H9 (cell line): ENCODE results near the gene TMEM81. TPM values are rescaled to one million over a fixed set of nuclear protein-coding genes. Genes with fewer than 3 reads are reported as not detected.

Source experiments
- DNase-seq: peaks from one replicate; pipeline ENCODE4 v3.0.0-alpha.2; 2017
- H2AFZ ChIP-seq: one replicate; pipeline ENCODE4 v1.6.1; 2013; ENCODE audit warnings: mild to moderate bottlenecking, low read length, control low read depth, moderate library complexity
- H2AK5ac ChIP-seq: 2 replicates; pipeline ENCODE4 v1.6.1; 2013; ENCODE audit warnings: low read length, control low read depth, mixed read lengths; ENCODE audit not compliant: insufficient read length
- H2BK120ac ChIP-seq: one replicate; pipeline ENCODE4 v1.6.1; 2013; ENCODE audit warnings: low read depth, mild to moderate bottlenecking, low read length, control low read depth, inconsistent platforms; ENCODE audit not compliant: poor library complexity, severe bottlenecking
- H2BK12ac ChIP-seq: 2 replicates; pipeline ENCODE4 v1.6.1; 2013; ENCODE audit warnings: low read length, control low read depth, mixed read lengths, low read depth; ENCODE audit not compliant: insufficient read length
- H2BK15ac ChIP-seq: 2 replicates; pipeline ENCODE4 v1.6.1; 2013; ENCODE audit warnings: low read depth, low read length, control low read depth
- H2BK20ac ChIP-seq: one replicate; pipeline ENCODE4 v1.6.1; 2013; ENCODE audit warnings: low read depth, mild to moderate bottlenecking, low read length, control low read depth, inconsistent platforms; ENCODE audit not compliant: poor library complexity, severe bottlenecking
- H2BK5ac ChIP-seq: 2 replicates; pipeline ENCODE4 v1.6.1; 2013; ENCODE audit warnings: low read length, control low read depth, mixed read lengths; ENCODE audit not compliant: insufficient read length
- H3K14ac ChIP-seq: 2 replicates; pipeline ENCODE4 v1.6.1; 2013; ENCODE audit warnings: low read length, control low read depth; ENCODE audit not compliant: insufficient read depth
- H3K18ac ChIP-seq: 2 replicates; pipeline ENCODE4 v1.6.1; 2013; ENCODE audit warnings: low read depth, mild to moderate bottlenecking, mixed read lengths, low read length, control low read depth; ENCODE audit not compliant: insufficient read length
- H3K23ac ChIP-seq: 2 replicates; pipeline ENCODE4 v1.6.1; 2013; ENCODE audit warnings: low read length, control low read depth, mixed read lengths, low read depth; ENCODE audit not compliant: insufficient read length
- H3K23me2 ChIP-seq: 2 replicates; pipeline ENCODE4 v1.6.1; 2013; ENCODE audit warnings: low read depth, mild to moderate bottlenecking, mixed read lengths, low read length, control low read depth; ENCODE audit not compliant: insufficient read length, poor library complexity, severe bottlenecking
- H3K27ac ChIP-seq: 2 replicates; pipeline ENCODE4 v1.5.1; 2013; ENCODE audit warnings: low read length, control low read depth, mixed read lengths, low read depth; ENCODE audit not compliant: insufficient read length
- H3K27me3 ChIP-seq: 2 replicates; pipeline ENCODE4 v1.6.1; 2013; ENCODE audit warnings: low read length, control low read depth, inconsistent platforms; ENCODE audit not compliant: insufficient read depth
- H3K4ac ChIP-seq: 2 replicates; pipeline ENCODE4 v1.6.1; 2013; ENCODE audit warnings: low read depth, mild to moderate bottlenecking, control low read depth, inconsistent platforms, low read length, moderate library complexity
- H3K4me1 ChIP-seq: 2 replicates; pipeline ENCODE4 v1.6.1; 2013; ENCODE audit warnings: low read length, control low read depth, inconsistent platforms; ENCODE audit not compliant: insufficient read depth
- H3K4me2 ChIP-seq: 2 replicates; pipeline ENCODE4 v1.6.1; 2013; ENCODE audit warnings: low read length, control low read depth, mixed read lengths; ENCODE audit not compliant: insufficient read length, insufficient read depth
- H3K56ac ChIP-seq: 2 replicates; pipeline ENCODE4 v1.6.1; 2013; ENCODE audit warnings: low read depth, mild to moderate bottlenecking, mixed read lengths, low read length, control low read depth; ENCODE audit not compliant: insufficient read length
- H3K79me1 ChIP-seq: 2 replicates; pipeline ENCODE4 v1.6.1; 2013; ENCODE audit warnings: low read depth, mild to moderate bottlenecking, moderate library complexity, low read length, control low read depth, inconsistent platforms; ENCODE audit not compliant: insufficient read depth, poor library complexity, severe bottlenecking
- H3K79me2 ChIP-seq: 2 replicates; pipeline ENCODE4 v1.6.1; 2013; ENCODE audit warnings: low read length, control low read depth, inconsistent platforms; ENCODE audit not compliant: insufficient read depth
- H3K9ac ChIP-seq: 2 replicates; pipeline ENCODE4 v1.6.1; 2013; ENCODE audit warnings: low read length, control low read depth, mixed read lengths; ENCODE audit not compliant: insufficient read length; ENCODE audit errors: extremely low read depth
- H3K9me3 ChIP-seq: one replicate; pipeline ENCODE4 v1.6.1; 2013; ENCODE audit warnings: low read depth, low read length, inconsistent platforms; ENCODE audit not compliant: control insufficient read depth
- H3T11ph ChIP-seq: one replicate; pipeline ENCODE4 v1.6.1; 2013; ENCODE audit warnings: mild to moderate bottlenecking, low read length, control low read depth, inconsistent platforms
- H4K20me1 ChIP-seq: one replicate; pipeline ENCODE4 v1.6.1; 2013; ENCODE audit not compliant: control insufficient read depth, insufficient read length, insufficient read depth
- H4K5ac ChIP-seq: 2 replicates; pipeline ENCODE4 v1.6.1; 2013; ENCODE audit warnings: low read depth, mild to moderate bottlenecking, mixed read lengths, low read length, control low read depth; ENCODE audit not compliant: insufficient read length
- H4K8ac ChIP-seq: replicated peaks from 2 replicates; pipeline ENCODE4 v1.6.1; 2013; ENCODE audit warnings: low read length, control low read depth, mixed read lengths, low read depth; ENCODE audit not compliant: insufficient read length
- H4K91ac ChIP-seq: 2 replicates; pipeline ENCODE4 v1.6.1; 2013; ENCODE audit warnings: low read depth, mild to moderate bottlenecking, moderate library complexity, mixed read lengths, low read length, control low read depth; ENCODE audit not compliant: insufficient read length
- H3K27ac Mint-ChIP-seq, 3 experiments: 2 replicates in 2 of 3; 3 replicates in 1 of 3; pipeline ENCODE4 v1.8.0; 2020 to 2021; ENCODE audit warnings: mixed read lengths in 3 of 3, mild to moderate bottlenecking in 1 of 3, moderate library complexity in 1 of 3
- H3K27me3 Mint-ChIP-seq: 2 replicates; pipeline ENCODE4 v1.8.0; 2021; ENCODE audit warnings: low read depth, mild to moderate bottlenecking, moderate library complexity, mixed read lengths
- H3K36me3 Mint-ChIP-seq, 3 experiments: 2 replicates in 2 of 3; 3 replicates in 1 of 3; pipeline ENCODE4 v1.8.0; 2020 to 2021; ENCODE audit warnings: low read depth in 3 of 3, mixed read lengths in 3 of 3; ENCODE audit not compliant: insufficient read depth in 1 of 3
- H3K4me1 Mint-ChIP-seq, 2 experiments: 2 replicates each; pipeline ENCODE4 v1.8.0; 2020; ENCODE audit warnings: mixed read lengths in 2 of 2
- H3K4me3 Mint-ChIP-seq, 2 experiments: 2 replicates in 1 of 2; 3 replicates in 1 of 2; pipeline ENCODE4 v1.8.0; 2020 to 2021; ENCODE audit warnings: mild to moderate bottlenecking in 2 of 2, mixed read lengths in 2 of 2, moderate library complexity in 1 of 2
- H3K9me3 Mint-ChIP-seq, 2 experiments: 2 replicates in 1 of 2; 3 replicates in 1 of 2; pipeline ENCODE4 v1.8.0; 2020; ENCODE audit warnings: mild to moderate bottlenecking in 2 of 2, mixed read lengths in 2 of 2, moderate library complexity in 1 of 2
- CTCF ChIP-seq: fragments of 200-600 bp; sonication (generic); conservative IDR thresholded peaks from 3 replicates; pipeline ENCODE4 v1.8.0; 2021; ENCODE audit warnings: antibody characterized with exemption, mild to moderate bottlenecking
- WGBS: extraction: QIAGEN DNeasy Blood & Tissue Kit; methylation state at CpG from one replicate; pipeline ENCODE4 v1.1.7; 2013; ENCODE audit warnings: missing lambda C conversion rate, low lambda C conversion rate, mixed read lengths; ENCODE audit not compliant: insufficient read length; ENCODE audit errors: extremely low coverage; 5-methylcytosine and 5-hydroxymethylcytosine counted together
- total RNA-seq: library from RNA; stranded (reverse); gene quantifications from 2 replicates; pipeline ENCODE4 v1.2.1, GENCODE V29; 2021

TMEM81 gene
- total RNA-seq, 1 experiment from 2014 or later, result 3.0 TPM

- H2AFZ ChIP-seq, result no peak overlapping the region
- no peak overlapping the region for H2BK5ac ChIP-seq
- Mint-ChIP-seq H3K4me1 (peaks cover 18% of the 10 kb centered on the region in 2 experiments), H3K36me3 (peaks cover 0 to 3% (median under 1%) of the 10 kb centered on the region in 3 experiments; a peak in 2 of 7 replicates), H3K4me3 (no peak overlapping the region), H3K27ac (no peak overlapping the region), H3K27me3 (no peaks in the 10 kb centered on the region), H3K9me3 (no peaks in the 10 kb centered on the region)
- no peak overlapping the region for H3K9ac ChIP-seq
- peaks cover 15% of the 10 kb centered on the region; the same call in 1 of the 2 replicates for H3K79me2 ChIP-seq
- no peak overlapping the region for H3K4me2 ChIP-seq
- no peak overlapping the region for H2BK20ac ChIP-seq
- H3K27ac ChIP-seq, result no peak overlapping the region
- H3K14ac ChIP-seq, result no peak overlapping the region
- no peaks in the 10 kb centered on the region for H4K20me1 ChIP-seq
- no peak overlapping the region for H4K8ac ChIP-seq
- H2BK120ac ChIP-seq, result no peak overlapping the region
- no peak overlapping the region for H3K56ac ChIP-seq
- no peak overlapping the region for H2BK12ac ChIP-seq
- H3K4me1 ChIP-seq, result no peaks in the 10 kb centered on the region
- no peak overlapping the region for H2AK5ac ChIP-seq
- H3K23me2 ChIP-seq, result peaks cover 7% of the 10 kb centered on the region
- DNase-seq, result no peak
- whole genome bisulfite sequencing, result no CpG with 5 or more reads among the region's 7 CpGs
- no peaks in the 10 kb centered on the region for H3K79me1 ChIP-seq
- no peaks in the 10 kb centered on the region for H3K27me3 ChIP-seq
- H3K9me3 ChIP-seq, result no peaks in the 10 kb centered on the region
- H4K91ac ChIP-seq, result no peak overlapping the region
- H4K5ac ChIP-seq, result no peak overlapping the region
- H3K18ac ChIP-seq, result no peak overlapping the region
- H3K4ac ChIP-seq, result no peak overlapping the region
- H2BK15ac ChIP-seq, result no peak overlapping the region
- no peak for TF ChIP-seq CTCF
- no peak overlapping the region for H3K23ac ChIP-seq
- H3T11ph ChIP-seq, result no peak overlapping the region
Observed at GRCh38 chr1:205124726-205125125, 40.5 kb upstream of the TMEM81 start.
